CD4-positive, alpha-beta memory T cell (primary cell): ENCODE measurements around the gene SUPT20HL1. TPM values are rescaled to one million over a fixed set of nuclear protein-coding genes. Genes with fewer than 3 reads are reported as not detected.

ENCODE experiments used
- CTCF ChIA-PET: fragments of 350-600 bp; sonication (Branson Sonifier 250); formaldehyde crosslinking; loops from one replicate; lab custom pipeline; 2021; ENCODE audit warnings: inconsistent platforms; ENCODE audit not compliant: partially characterized antibody; lab: Charles Lee
- POLR2A ChIA-PET: fragments of 350-600 bp; sonication (Branson Sonifier 250); formaldehyde crosslinking; loops from one replicate; lab custom pipeline; 2021; ENCODE audit not compliant: partially characterized antibody; lab: Charles Lee
- DNase-seq, 5 donors: peaks; one replicate each; pipeline versions ENCODE4 v3.0.0 to v3.0.0-alpha.2; 2020 to 2022; ENCODE audit warnings: mixed read lengths in 1 of 5
- H3K27ac ChIP-seq: one replicate; pipeline ENCODE4 v1.7.0; 2013; ENCODE audit warnings: low read depth, low read length
- H3K27me3 ChIP-seq: 2 replicates; pipeline ENCODE4 v1.7.0; 2013; ENCODE audit warnings: mild to moderate bottlenecking, low read length, moderate library complexity; ENCODE audit not compliant: insufficient read depth
- H3K36me3 ChIP-seq: 2 replicates; pipeline ENCODE4 v1.7.0; 2013; ENCODE audit warnings: mild to moderate bottlenecking, low read length, moderate library complexity; ENCODE audit not compliant: insufficient read depth
- H3K4me1 ChIP-seq: 2 replicates; pipeline ENCODE4 v1.7.0; 2013; ENCODE audit warnings: mild to moderate bottlenecking, low read length, moderate library complexity; ENCODE audit not compliant: insufficient read depth
- H3K4me3 ChIP-seq, 2 donors: one replicate each; pipeline ENCODE4 v1.7.0; 2013; ENCODE audit warnings: low read length in 2 of 2, mild to moderate bottlenecking in 1 of 2
- H3K9me3 ChIP-seq, 2 donors: one replicate each; pipeline ENCODE4 v1.7.0; 2013; ENCODE audit warnings: low read length in 2 of 2, control low read depth in 1 of 2; ENCODE audit not compliant: control insufficient read depth in 1 of 2
- H3K27ac Mint-ChIP-seq, 7 donors: one replicate each; pipeline ENCODE4 v1.8.0; 2020 to 2021; ENCODE audit warnings: mixed read lengths in 7 of 7, mild to moderate bottlenecking in 6 of 7, inconsistent platforms in 3 of 7, moderate library complexity in 3 of 7
- H3K27me3 Mint-ChIP-seq, 2 donors: one replicate each; pipeline ENCODE4 v1.8.0; 2020 to 2021; ENCODE audit warnings: mixed read lengths in 2 of 2
- H3K36me3 Mint-ChIP-seq, 2 donors: one replicate each; pipeline ENCODE4 v1.8.0; 2020 to 2021; ENCODE audit warnings: mixed read lengths in 2 of 2, inconsistent platforms in 1 of 2, mild to moderate bottlenecking in 1 of 2
- H3K4me1 Mint-ChIP-seq, 4 donors: one replicate each; pipeline ENCODE4 v1.8.0; 2020 to 2021; ENCODE audit warnings: mixed read lengths in 4 of 4, mild to moderate bottlenecking in 1 of 4
- H3K4me3 Mint-ChIP-seq, 8 donors: one replicate each; pipeline ENCODE4 v1.8.0; 2020 to 2021; ENCODE audit warnings: mixed read lengths in 8 of 8, mild to moderate bottlenecking in 7 of 8, moderate library complexity in 6 of 8, inconsistent platforms in 3 of 8
- H3K9me3 Mint-ChIP-seq, 8 donors: one replicate each; pipeline ENCODE4 v1.8.0; 2020 to 2021; ENCODE audit warnings: mixed read lengths in 8 of 8, mild to moderate bottlenecking in 5 of 8, inconsistent platforms in 3 of 8, moderate library complexity in 1 of 8
- intact Hi-C: fragments of 100-400 bp; cut with micrococcal nuclease; formaldehyde crosslinking; loops from one replicate; pipeline ENCODE4 v1.15.1; 2023
- polyA plus RNA-seq, 2 donors: library from polyadenylated mRNA; unstranded; fragments of 300-500 nt; fragmentation: Illumina TruSeq; gene quantifications; one replicate each; pipeline ENCODE4 v1.2.3, GENCODE V29; 2021
- total RNA-seq, 2 experiments: library from RNA; stranded (reverse); gene quantifications; one replicate each; pipeline ENCODE4 v1.2.3, GENCODE V29; 2021

Gene SUPT20HL1
- total and polyA plus RNA-seq, 4 experiments from 2014 or later, result not detected

- POLR2A ChIA-PET, result interaction anchor here (0.6 kb wide), 1 partner anchor 112 kb away, joined by 3 read pairs; no protein-coding TSS in a partner anchor
- CTCF ChIA-PET, result no interaction called here
- DNase-seq, result no peak
- Mint-ChIP-seq H3K9me3 (peaks cover 0 to 5% (median 0%) of the 10 kb centered on the region in 8 donors), H3K4me3 (no peak overlapping the region), H3K4me1 (no peaks in the 10 kb centered on the region), H3K27ac (no peak overlapping the region), H3K36me3 (no peaks in the 10 kb centered on the region), H3K27me3 (peaks cover 2 to 3% of the 10 kb centered on the region in 2 donors)
- Histone ChIP-seq H3K27me3 (no peaks in the 10 kb centered on the region), H3K9me3 (no peaks in the 10 kb centered on the region), H3K36me3 (no peaks in the 10 kb centered on the region), H3K4me1 (no peaks in the 10 kb centered on the region), H3K27ac (no peak overlapping the region), H3K4me3 (no peak overlapping the region)
- intact Hi-C loops, result no loop called here
Observed at GRCh38 chrX:24340501-24340900, 19.9 kb upstream of the SUPT20HL1 start.

- H3K4me3 Mint-ChIP-seq, result no peak overlapping the region
- H3K27me3 Mint-ChIP-seq, result peaks cover 2 to 3% of the 10 kb centered on the region in 2 donors
- H3K27ac Mint-ChIP-seq, result no peak overlapping the region
- H3K4me1 Mint-ChIP-seq, result no peaks in the 10 kb centered on the region
- no peaks in the 10 kb centered on the region for H3K36me3 ChIP-seq
- ChIA-PET POLR2A (no interaction called here), CTCF (no interaction called here)
- H3K9me3 ChIP-seq, result no peaks in the 10 kb centered on the region
- intact Hi-C loops, result no loop called here
- DNase-seq, result no peak
- H3K36me3 Mint-ChIP-seq, result no peaks in the 10 kb centered on the region
- peaks cover 0 to 2% (median 0%) of the 10 kb centered on the region in 8 donors for H3K9me3 Mint-ChIP-seq
- no peaks in the 10 kb centered on the region for H3K27me3 ChIP-seq
- no peak overlapping the region for H3K4me3 ChIP-seq
- H3K27ac ChIP-seq, result no peak overlapping the region
- no peaks in the 10 kb centered on the region for H3K4me1 ChIP-seq
Observed at GRCh38 chrX:24341795-24342194, 18.6 kb upstream of the SUPT20HL1 start.

- no peak for DNase-seq
- intact Hi-C loops, result no loop called here
- H3K4me1 ChIP-seq, result no peaks in the 10 kb centered on the region
- POLR2A ChIA-PET, result no interaction called here
- no peaks in the 10 kb centered on the region for H3K27me3 ChIP-seq
- no peak overlapping the region for H3K27ac ChIP-seq
- Mint-ChIP-seq H3K4me3 (peak overlapping the region in 2 of 8 donors; percentile 8 to 27), H3K9me3 (no peaks in the 10 kb centered on the region), H3K27ac (peak overlapping the region in 1 of 7 donors; percentile 73), H3K4me1 (no peaks in the 10 kb centered on the region), H3K36me3 (no peaks in the 10 kb centered on the region), H3K27me3 (peaks cover 2 to 3% of the 10 kb centered on the region in 2 donors)
- no peaks in the 10 kb centered on the region for H3K9me3 ChIP-seq
- CTCF ChIA-PET, result no interaction called here
- no peaks in the 10 kb centered on the region for H3K36me3 ChIP-seq
- H3K4me3 ChIP-seq, result no peak overlapping the region
Observed at GRCh38 chrX:24343719-24344118, 16.7 kb upstream of the SUPT20HL1 start.

- no peaks in the 10 kb centered on the region for H3K4me1 Mint-ChIP-seq
- Histone ChIP-seq H3K27ac (no peak overlapping the region), H3K27me3 (no peaks in the 10 kb centered on the region), H3K4me3 (no peak overlapping the region), H3K36me3 (no peaks in the 10 kb centered on the region), H3K4me1 (no peaks in the 10 kb centered on the region), H3K9me3 (no peaks in the 10 kb centered on the region)
- H3K4me3 Mint-ChIP-seq, result no peak overlapping the region
- no peak for DNase-seq
- H3K9me3 Mint-ChIP-seq, result no peaks in the 10 kb centered on the region
- intact Hi-C loops, result no loop called here
- ChIA-PET POLR2A (no interaction called here), CTCF (interaction anchor here (0.8 kb wide), 1 partner anchor 23 kb away, joined by 4 read pairs; no protein-coding TSS in a partner anchor)
- H3K27ac Mint-ChIP-seq, result no peak overlapping the region
- no peaks in the 10 kb centered on the region for H3K36me3 Mint-ChIP-seq
- no peaks in the 10 kb centered on the region for H3K27me3 Mint-ChIP-seq
Observed at GRCh38 chrX:24347881-24348280, 12.6 kb upstream of the SUPT20HL1 start.

GRCh38 chrX:24350217-24350616, 10.2 kb upstream of the SUPT20HL1 start:
- Histone ChIP-seq H3K9me3 (no peaks in the 10 kb centered on the region), H3K4me1 (no peaks in the 10 kb centered on the region), H3K4me3 (no peak overlapping the region), H3K36me3 (no peaks in the 10 kb centered on the region), H3K27me3 (no peaks in the 10 kb centered on the region), H3K27ac (no peak overlapping the region)
- POLR2A ChIA-PET, result no interaction called here
- CTCF ChIA-PET, result interaction anchor here (0.6 to 1.3 kb wide), 2 partner anchors 20 to 540 kb away, joined by 3 read pairs; no protein-coding TSS in a partner anchor
- H3K36me3 Mint-ChIP-seq, result no peaks in the 10 kb centered on the region
- intact Hi-C loops, result no loop called here
- H3K9me3 Mint-ChIP-seq, result no peaks in the 10 kb centered on the region
- no peak for DNase-seq
- no peaks in the 10 kb centered on the region for H3K4me1 Mint-ChIP-seq
- H3K27ac Mint-ChIP-seq, result no peak overlapping the region
- H3K27me3 Mint-ChIP-seq, result no peaks in the 10 kb centered on the region
- H3K4me3 Mint-ChIP-seq, result no peak overlapping the region

- Histone ChIP-seq H3K27ac (no peak overlapping the region), H3K4me1 (no peaks in the 10 kb centered on the region), H3K36me3 (no peaks in the 10 kb centered on the region), H3K4me3 (no peak overlapping the region), H3K9me3 (no peaks in the 10 kb centered on the region), H3K27me3 (no peaks in the 10 kb centered on the region)
- intact Hi-C loops, result no loop called here
- ChIA-PET CTCF (no interaction called here), POLR2A (no interaction called here)
- no peak overlapping the region for H3K4me3 Mint-ChIP-seq
- no peaks in the 10 kb centered on the region for H3K4me1 Mint-ChIP-seq
- H3K36me3 Mint-ChIP-seq, result no peaks in the 10 kb centered on the region
- no peaks in the 10 kb centered on the region for H3K9me3 Mint-ChIP-seq
- no peak overlapping the region for H3K27ac Mint-ChIP-seq
- DNase-seq, result no peak
- H3K27me3 Mint-ChIP-seq, result no peaks in the 10 kb centered on the region
Observed at GRCh38 chrX:24355095-24355494, 5.3 kb upstream of the SUPT20HL1 start.

GRCh38 chrX:24357106-24357505, 3.3 kb upstream of the SUPT20HL1 start:
- Mint-ChIP-seq H3K9me3 (no peaks in the 10 kb centered on the region), H3K27me3 (no peaks in the 10 kb centered on the region), H3K4me3 (no peak overlapping the region), H3K27ac (no peak overlapping the region), H3K4me1 (no peaks in the 10 kb centered on the region), H3K36me3 (no peaks in the 10 kb centered on the region)
- DNase-seq, result no peak
- Histone ChIP-seq H3K4me3 (no peak overlapping the region), H3K36me3 (no peaks in the 10 kb centered on the region), H3K4me1 (no peaks in the 10 kb centered on the region), H3K27ac (no peak overlapping the region), H3K27me3 (no peaks in the 10 kb centered on the region), H3K9me3 (no peaks in the 10 kb centered on the region)
- ChIA-PET POLR2A (no interaction called here), CTCF (interaction anchor here (2.2 kb wide), 1 partner anchor 14 kb away, joined by 13 read pairs; no protein-coding TSS in a partner anchor)
- intact Hi-C loops, result no loop called here
